Measurements from ENCODE around the gene TRIO.

DNA sequence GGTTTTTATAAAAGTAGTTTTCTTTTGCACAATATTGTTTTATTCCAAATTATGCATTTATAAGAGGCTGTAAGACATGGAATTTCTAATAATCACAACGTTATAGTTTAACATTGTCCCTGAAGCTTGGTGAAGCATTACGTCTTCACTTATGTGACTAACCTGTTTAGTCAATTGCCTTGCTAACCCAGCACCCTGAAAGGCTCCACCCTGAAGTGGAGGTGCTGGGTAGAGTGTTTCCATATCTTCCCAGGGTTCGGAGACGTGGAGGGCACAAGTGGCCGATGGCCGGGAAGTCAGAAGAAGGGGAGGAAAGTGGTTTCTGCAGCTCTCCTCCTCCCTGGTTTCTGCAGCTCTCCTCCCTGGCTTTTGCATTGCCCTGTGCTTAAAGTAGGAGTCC is 83.4 kb downstream of the TRIO start:
- TF ChIP-seq CTCF (IDR thresholded peaks at IDR 0.05; ENCODE audit: extremely low read depth in 1 of 2, insufficient read depth in 1 of 2, low read depth in 1 of 2, low read length in 2 of 2) (no peak), POLR2A (IDR thresholded peaks at IDR 0.05; ENCODE audit: low read depth, low read length) (no peak), POLR2AphosphoS5 (IDR thresholded peaks at IDR 0.05; ENCODE audit: insufficient read depth, low read depth, low read length) (no peak)
